B cell (primary cell): ENCODE data around the gene HIBCH. TPM values are rescaled to one million over a fixed set of nuclear protein-coding genes. Genes with fewer than 3 reads are reported as not detected.
"Not testable (repeated sequence)": the region's sequence is repeated elsewhere in the genome, so short reads cannot be mapped to it uniquely, and the experiment has no call there.

Source experiments
- ATAC-seq: fragments of 200-7000 bp; cut with Tn5 transposase; one replicate; pipeline ENCODE4 v1.10.0; 2021; ENCODE audit warnings: low read depth, mild to moderate bottlenecking, moderate number of reproducible peaks, moderate library complexity
- CTCF ChIA-PET: fragments of 350-600 bp; sonication (Branson Sonifier 250); formaldehyde crosslinking; loops from one replicate; lab custom pipeline; 2021; ENCODE audit warnings: antibody characterized with exemption, inconsistent platforms; lab: Charles Lee
- POLR2A ChIA-PET: fragments of 350-600 bp; sonication (Branson Sonifier 250); formaldehyde crosslinking; loops from one replicate; lab custom pipeline; 2021; ENCODE audit warnings: antibody characterized with exemption; lab: Charles Lee
- DNase-seq: peaks from one replicate; pipeline ENCODE4 v3.0.0; 2013
- H2AFZ ChIP-seq: 2 replicates; pipeline ENCODE4 v1.6.1; 2012; ENCODE audit warnings: mild to moderate bottlenecking, low read depth, low read length; ENCODE audit not compliant: insufficient read depth, poor library complexity, severe bottlenecking
- H3K27ac ChIP-seq, 2 donors: 1 replicate in 1 of 2; 2 replicates in 1 of 2; pipeline ENCODE4 v1.5.1; 2012 to 2013; ENCODE audit warnings: low read length in 2 of 2, mild to moderate bottlenecking in 2 of 2, moderate library complexity in 1 of 2
- H3K27me3 ChIP-seq, 4 experiments: fragments of 200-600 bp in 1 of 4; sonication (generic) in 1 of 4; replicated peaks in 1 of 4; 1 replicate in 2 of 4; 2 replicates in 2 of 4; pipeline versions ENCODE4 v1.6.1 to v1.7.0; 2013 to 2016; ENCODE audit warnings: low read length in 3 of 4, mild to moderate bottlenecking in 2 of 4, mixed read lengths in 1 of 4, moderate library complexity in 1 of 4; ENCODE audit not compliant: insufficient read depth in 4 of 4, control insufficient read depth in 3 of 4; ENCODE audit errors: control extremely low read depth in 1 of 4
- H3K36me3 ChIP-seq, 2 experiments: replicated peaks in 1 of 2; 1 replicate in 1 of 2; 2 replicates in 1 of 2; pipeline versions ENCODE4 v1.6.1 to v1.7.1; 2013; ENCODE audit warnings: low read length in 1 of 2; ENCODE audit not compliant: insufficient read depth in 2 of 2, control insufficient read depth in 1 of 2; ENCODE audit errors: control extremely low read depth in 1 of 2, extremely low read depth in 1 of 2
- H3K4me1 ChIP-seq, 2 donors: fragments of 200-600 bp in 1 of 2; sonication (generic) in 1 of 2; 1 replicate in 1 of 2; 2 replicates in 1 of 2; pipeline versions ENCODE4 v1.5.1 to v1.6.1; 2013 to 2017; ENCODE audit warnings: low read length in 2 of 2; ENCODE audit not compliant: control insufficient read depth in 2 of 2, insufficient read depth in 2 of 2
- H3K4me2 ChIP-seq: replicated peaks from 2 replicates; pipeline ENCODE3; 2012; ENCODE audit warnings: mild to moderate bottlenecking, low read depth, low read length; ENCODE audit not compliant: poor library complexity, severe bottlenecking
- H3K4me3 ChIP-seq, 5 experiments: fragments of 200-600 bp in 1 of 5; sonication (generic) in 1 of 5; 1 replicate in 3 of 5; 2 replicates in 2 of 5; pipeline versions ENCODE4 v1.5.1 to v1.7.0; 2011 to 2016; ENCODE audit warnings: low read length in 4 of 5, mild to moderate bottlenecking in 4 of 5, low read depth in 2 of 5, control low read depth in 1 of 5, moderate library complexity in 1 of 5; ENCODE audit not compliant: insufficient read depth in 1 of 5; ENCODE audit errors: control extremely low read depth in 1 of 5, extremely low read depth in 1 of 5
- H3K79me2 ChIP-seq: fragments of 200-600 bp; sonication (generic); one replicate; pipeline ENCODE4 v1.6.0; 2016; ENCODE audit warnings: low read length; ENCODE audit not compliant: control insufficient read depth, insufficient read depth
- H3K9ac ChIP-seq: fragments of 200-600 bp; sonication (generic); 2 replicates; pipeline ENCODE4 v1.6.1; 2017; ENCODE audit warnings: mild to moderate bottlenecking, low read length, moderate library complexity
- H3K9me3 ChIP-seq, 3 donors: one replicate each; pipeline versions ENCODE4 v1.6.1 to v1.7.1; 2013; ENCODE audit warnings: low read length in 2 of 3; ENCODE audit not compliant: control insufficient read depth in 2 of 3, insufficient read depth in 1 of 3; ENCODE audit errors: control extremely low read depth in 1 of 3
- H4K20me1 ChIP-seq: 2 replicates; pipeline ENCODE4 v1.6.0; 2012; ENCODE audit warnings: mild to moderate bottlenecking, low read length; ENCODE audit not compliant: insufficient read depth, control insufficient read depth, poor library complexity, severe bottlenecking
- H3K27ac Mint-ChIP-seq: one replicate; pipeline ENCODE4 v1.8.0; 2021; ENCODE audit warnings: mixed read lengths
- H3K27me3 Mint-ChIP-seq: one replicate; pipeline ENCODE4 v1.8.0; 2021; ENCODE audit warnings: mixed read lengths
- H3K4me1 Mint-ChIP-seq: one replicate; pipeline ENCODE4 v1.8.0; 2021; ENCODE audit warnings: mixed read lengths
- H3K4me3 Mint-ChIP-seq: one replicate; pipeline ENCODE4 v1.8.0; 2021; ENCODE audit warnings: mixed read lengths
- H3K9me3 Mint-ChIP-seq: one replicate; pipeline ENCODE4 v1.8.0; 2022; ENCODE audit warnings: mixed read lengths; ENCODE audit not compliant: insufficient read depth
- CTCF ChIP-seq: fragments of 200-600 bp; IDR thresholded peaks from one replicate; pipeline ENCODE4 v1.8.0; 2022; ENCODE audit warnings: antibody characterized with exemption, mild to moderate bottlenecking
- EZH2 ChIP-seq: IDR thresholded peaks from 2 replicates; pipeline ENCODE4 v1.6.1; 2012; ENCODE audit warnings: borderline replicate concordance, low read depth, mild to moderate bottlenecking, moderate library complexity, low read length; ENCODE audit not compliant: insufficient read depth, poor library complexity, severe bottlenecking
- WGBS: methylation state at CpG from one replicate; pipeline ENCODE4 v1.1.5; 2013; ENCODE audit warnings: missing lambda C conversion rate; ENCODE audit not compliant: insufficient coverage; 5-methylcytosine and 5-hydroxymethylcytosine counted together
- intact Hi-C: fragments of 100-400 bp; cut with micrococcal nuclease; formaldehyde crosslinking; loops from one replicate; pipeline ENCODE4 v1.10.0; 2022
- polyA plus RNA-seq: library from polyadenylated mRNA; depleted of rRNA; stranded (reverse); fragments of >200 nt; gene quantifications from 2 replicates; pipeline ENCODE4 v1.2.3, GENCODE V29; 2012
- total RNA-seq, 2 donors: library from RNA; stranded (reverse); fragments of 120-200 nt in 1 of 2; gene quantifications; 1 replicate in 1 of 2; 2 replicates in 1 of 2; pipeline versions ENCODE4 v1.2.3 to v1.2.4, GENCODE V29; 2013 to 2022

The HIBCH gene
- total and polyA plus RNA-seq, 2 donors (not counting 1 experiment from before 2014, with no cell fraction given), result 5.6 to 30.2 TPM

GRCh38 chr2:190271783-190272456 lies 47.7 kb downstream of the HIBCH start:
- Histone ChIP-seq H2AFZ (no peak overlapping the region), H3K4me3 (no peak overlapping the region), H3K9me3 (no peaks in the 10 kb centered on the region), H3K27ac (no peak overlapping the region), H4K20me1 (no peaks in the 10 kb centered on the region), H3K36me3 (peaks cover 2 to 8% of the 10 kb centered on the region in 2 experiments), H3K27me3 (no peaks in the 10 kb centered on the region), H3K4me1 (no peaks in the 10 kb centered on the region), H3K9ac (no peak overlapping the region), H3K79me2 (peaks cover 4% of the 10 kb centered on the region), H3K4me2 (no peak overlapping the region)
- TF ChIP-seq EZH2 (no peak), CTCF (no peak)
- H3K9me3 Mint-ChIP-seq, result no peaks in the 10 kb centered on the region
- POLR2A ChIA-PET, result no interaction called here
- no peaks in the 10 kb centered on the region for H3K27me3 Mint-ChIP-seq
- intact Hi-C loops, result no loop called here
- WGBS, result 60% methylated on average over 2 of the region's 7 CpGs
- no peak overlapping the region for H3K27ac Mint-ChIP-seq
- no peaks in the 10 kb centered on the region for H3K4me1 Mint-ChIP-seq
- CTCF ChIA-PET, result interaction anchor here (1.7 kb wide), 1 partner anchor 183 kb away, joined by 6 read pairs; no protein-coding TSS in a partner anchor
- no peak for ATAC-seq
- H3K4me3 Mint-ChIP-seq, result no peak overlapping the region
- no peak for DNase-seq

GRCh38 chr2:190270298-190270697 lies 49.3 kb downstream of the HIBCH start:
- peaks cover 0 to 6% (median 1%) of the 10 kb centered on the region in 3 donors for H3K9me3 ChIP-seq
- H3K9ac ChIP-seq, result no peak overlapping the region
- H3K27me3 ChIP-seq, result no peaks in the 10 kb centered on the region
- H3K9me3 Mint-ChIP-seq, result peaks cover under 1% of the 10 kb centered on the region
- H3K4me3 Mint-ChIP-seq, result no peak overlapping the region
- WGBS, result no CpG with 5 or more reads among the region's 3 CpGs
- ATAC-seq (no peak), DNase-seq (no peak)
- no peak overlapping the region for H3K27ac ChIP-seq
- ChIA-PET CTCF (no interaction called here), POLR2A (no interaction called here)
- H3K36me3 ChIP-seq, result peaks cover 3 to 8% of the 10 kb centered on the region in 2 experiments
- H3K4me1 Mint-ChIP-seq, result no peaks in the 10 kb centered on the region
- no peaks in the 10 kb centered on the region for H3K4me1 ChIP-seq
- no peak overlapping the region for H3K27ac Mint-ChIP-seq
- no peak overlapping the region for H3K4me3 ChIP-seq
- peaks cover 4% of the 10 kb centered on the region for H3K79me2 ChIP-seq
- H3K27me3 Mint-ChIP-seq, result no peaks in the 10 kb centered on the region
- H4K20me1 ChIP-seq, result no peaks in the 10 kb centered on the region
- TF ChIP-seq CTCF (no peak), EZH2 (no peak)
- no peak overlapping the region for H3K4me2 ChIP-seq
- intact Hi-C loops, result no loop called here
- H2AFZ ChIP-seq, result no peak overlapping the region

- H3K36me3 ChIP-seq, H3K27me3 Mint-ChIP-seq, H3K9ac ChIP-seq, ATAC-seq, CTCF ChIA-PET, H3K4me3 ChIP-seq, H3K4me1 Mint-ChIP-seq, intact Hi-C loops, H3K79me2 ChIP-seq, H3K27me3 ChIP-seq, H3K9me3 ChIP-seq, H3K9me3 Mint-ChIP-seq, H4K20me1 ChIP-seq, H3K4me2 ChIP-seq, DNase-seq, POLR2A ChIA-PET, H3K27ac Mint-ChIP-seq, H3K4me1 ChIP-seq, H2AFZ ChIP-seq, H3K4me3 Mint-ChIP-seq, H3K27ac ChIP-seq: not testable (repeated sequence)
- 96% methylated on average over 3 of the region's 3 CpGs for WGBS
Observed at GRCh38 chr2:190269699-190270098, 49.9 kb downstream of the HIBCH start.
